ENCODE results near the gene MYH6.

Gene MYH6

GRCh38 chr14:23380976-23381375, 27.1 kb downstream of the MYH6 start:
- peak overlapping the region; percentile 69 for H3K27ac Mint-ChIP-seq
- H3K27me3 Mint-ChIP-seq: peaks cover 4% of the 10 kb centered on the region
- H3K36me3 Mint-ChIP-seq: no peaks in the 10 kb centered on the region
- H3K9me3 Mint-ChIP-seq: no peaks in the 10 kb centered on the region
- H3K4me3 Mint-ChIP-seq: no peak overlapping the region
- H3K4me1 Mint-ChIP-seq: no peaks in the 10 kb centered on the region

GRCh38 chr14:23380197-23380914, 27.7 kb downstream of the MYH6 start:
- H3K9me3 Mint-ChIP-seq: no peaks in the 10 kb centered on the region
- H3K4me3 Mint-ChIP-seq: no peak overlapping the region
- H3K36me3 Mint-ChIP-seq: no peaks in the 10 kb centered on the region
- H3K4me1 Mint-ChIP-seq: no peaks in the 10 kb centered on the region
- H3K27me3 Mint-ChIP-seq: peaks cover 4% of the 10 kb centered on the region
- H3K27ac Mint-ChIP-seq: peak overlapping the region; percentile 69

- Mint-ChIP-seq H3K27ac (no peak overlapping the region), H3K9me3 (no peaks in the 10 kb centered on the region), H3K4me3 (no peak overlapping the region), H3K27me3 (peaks cover 4% of the 10 kb centered on the region), H3K4me1 (no peaks in the 10 kb centered on the region), H3K36me3 (no peaks in the 10 kb centered on the region)
These were observed 28.5 kb downstream of the MYH6 start for GRCh38 chr14:23379366-23380196.

- no peaks in the 10 kb centered on the region for H3K9me3 Mint-ChIP-seq
- no peak overlapping the region for H3K27ac Mint-ChIP-seq
- H3K36me3 Mint-ChIP-seq: no peaks in the 10 kb centered on the region
- H3K4me3 Mint-ChIP-seq: no peak overlapping the region
- H3K4me1 Mint-ChIP-seq: no peaks in the 10 kb centered on the region
- H3K27me3 Mint-ChIP-seq: peaks cover 4% of the 10 kb centered on the region
These were observed 29.4 kb downstream of the MYH6 start for GRCh38 chr14:23378612-23379220.

- no peak overlapping the region for H3K4me3 Mint-ChIP-seq
- peaks cover 4% of the 10 kb centered on the region for H3K27me3 Mint-ChIP-seq
- H3K4me1 Mint-ChIP-seq: no peaks in the 10 kb centered on the region
- H3K36me3 Mint-ChIP-seq: no peaks in the 10 kb centered on the region
- no peak overlapping the region for H3K27ac Mint-ChIP-seq
- H3K9me3 Mint-ChIP-seq: no peaks in the 10 kb centered on the region
These were observed 30.2 kb downstream of the MYH6 start for GRCh38 chr14:23377573-23378563.

- H3K9me3 Mint-ChIP-seq: no peaks in the 10 kb centered on the region
- H3K4me3 Mint-ChIP-seq: no peak overlapping the region
- H3K36me3 Mint-ChIP-seq: no peaks in the 10 kb centered on the region
- H3K4me1 Mint-ChIP-seq: no peaks in the 10 kb centered on the region
- H3K27ac Mint-ChIP-seq: no peak overlapping the region
- H3K27me3 Mint-ChIP-seq: peaks cover 4% of the 10 kb centered on the region
These were observed 30.9 kb downstream of the MYH6 start for GRCh38 chr14:23377198-23377550.

- H3K27me3 Mint-ChIP-seq: peaks cover 2% of the 10 kb centered on the region
- no peaks in the 10 kb centered on the region for H3K9me3 Mint-ChIP-seq
- no peaks in the 10 kb centered on the region for H3K4me1 Mint-ChIP-seq
- no peak within 1 kb of the TSS for H3K4me3 Mint-ChIP-seq
- H3K27ac Mint-ChIP-seq: no peak within 1 kb of the TSS
- no peaks in the 10 kb centered on the region for H3K36me3 Mint-ChIP-seq
These were observed 31.4 kb downstream of the MYH6 start, which contains the start of gene CMTM5 for GRCh38 chr14:23376482-23377197. Gene CMTM5, plus strand, starts transcription at chr14:23377046. Its CDS starts 206 bp downstream, at chr14:23377252.

- Mint-ChIP-seq H3K9me3 (no peaks in the 10 kb centered on the region), H3K4me1 (no peaks in the 10 kb centered on the region), H3K4me3 (no peak overlapping the region), H3K27me3 (peaks cover under 1% of the 10 kb centered on the region), H3K27ac (no peak overlapping the region), H3K36me3 (no peaks in the 10 kb centered on the region)
These were observed 32.4 kb downstream of the MYH6 start for GRCh38 chr14:23375527-23376251.

- H3K36me3 Mint-ChIP-seq: no peaks in the 10 kb centered on the region
- H3K27me3 Mint-ChIP-seq: peaks cover 2% of the 10 kb centered on the region
- H3K4me3 Mint-ChIP-seq: no peak overlapping the region
- no peaks in the 10 kb centered on the region for H3K9me3 Mint-ChIP-seq
- no peak overlapping the region for H3K27ac Mint-ChIP-seq
- no peaks in the 10 kb centered on the region for H3K4me1 Mint-ChIP-seq
These were observed 35.0 kb downstream of the MYH6 start for GRCh38 chr14:23373041-23373440.

- Mint-ChIP-seq H3K27ac (no peak within 1 kb of the TSS), H3K4me1 (no peaks in the 10 kb centered on the region), H3K4me3 (no peak within 1 kb of the TSS), H3K36me3 (no peaks in the 10 kb centered on the region), H3K9me3 (no peaks in the 10 kb centered on the region), H3K27me3 (peaks cover 2% of the 10 kb centered on the region)
These were observed 35.6 kb downstream of the MYH6 start, which contains the start of gene IL25 for GRCh38 chr14:23372509-23372908. Gene IL25, plus strand, starts transcription at chr14:23372809.

- Mint-ChIP-seq H3K27me3 (peaks cover 7% of the 10 kb centered on the region), H3K9me3 (no peaks in the 10 kb centered on the region), H3K4me1 (no peaks in the 10 kb centered on the region), H3K27ac (no peak overlapping the region), H3K4me3 (no peak overlapping the region), H3K36me3 (no peaks in the 10 kb centered on the region)
These were observed 36.2 kb downstream of the MYH6 start for GRCh38 chr14:23371865-23372264.

GRCh38 chr14:23370221-23370620, 37.9 kb downstream of the MYH6 start:
- Mint-ChIP-seq H3K4me1 (no peaks in the 10 kb centered on the region), H3K27me3 (peaks cover 12% of the 10 kb centered on the region), H3K4me3 (no peak overlapping the region), H3K36me3 (no peaks in the 10 kb centered on the region), H3K9me3 (no peaks in the 10 kb centered on the region), H3K27ac (no peak overlapping the region)

- no peak overlapping the region for H3K27ac Mint-ChIP-seq
- H3K36me3 Mint-ChIP-seq: no peaks in the 10 kb centered on the region
- no peaks in the 10 kb centered on the region for H3K4me1 Mint-ChIP-seq
- no peak overlapping the region for H3K4me3 Mint-ChIP-seq
- no peaks in the 10 kb centered on the region for H3K9me3 Mint-ChIP-seq
- peaks cover 18% of the 10 kb centered on the region for H3K27me3 Mint-ChIP-seq
These were observed 41.6 kb downstream of the MYH6 start for GRCh38 chr14:23366426-23366921.

Data from activated naive CD4-positive, alpha-beta T cell treated with anti-CD3 and anti-CD28 coated beads, Interleukin-2, amount 50 U/mL, for 24 hours (primary cell).